Smooth muscle cell (in vitro differentiated cells): Measurements from ENCODE around the gene KLK11. TPM values are rescaled to one million over a fixed set of nuclear protein-coding genes. Genes with fewer than 3 reads are reported as not detected.

Experiments used
- DNase-seq: peaks from one replicate; lab custom pipeline; 2025; ENCODE audit not compliant: unreplicated experiment; lab: John Stamatoyannopoulos, UW
- H2AFZ ChIP-seq: fragments of 200-600 bp; sonication (generic); 2 replicates; pipeline ENCODE4 v1.6.0; 2016; ENCODE audit warnings: antibody characterized with exemption, low read depth, mild to moderate bottlenecking
- H3F3A ChIP-seq: fragments of 200-600 bp; sonication (generic); 2 replicates; pipeline ENCODE4 v1.6.0; 2017; ENCODE audit warnings: antibody characterized with exemption, low read depth
- H3K27ac ChIP-seq: fragments of 200-600 bp; sonication (generic); 2 replicates; pipeline ENCODE4 v1.5.1; 2016; ENCODE audit warnings: low read depth, mild to moderate bottlenecking
- H3K27me3 ChIP-seq: fragments of 200-600 bp; sonication (generic); 2 replicates; pipeline ENCODE4 v1.6.1; 2016; ENCODE audit warnings: low read depth, mild to moderate bottlenecking
- H3K36me3 ChIP-seq: fragments of 200-600 bp; sonication (generic); 2 replicates; pipeline ENCODE4 v1.5.1; 2016; ENCODE audit warnings: low read depth
- H3K4me1 ChIP-seq: fragments of 200-600 bp; sonication (generic); 2 replicates; pipeline ENCODE4 v1.5.1; 2016; ENCODE audit warnings: low read depth
- H3K4me2 ChIP-seq: fragments of 200-600 bp; sonication (generic); 2 replicates; pipeline ENCODE4 v1.6.0; 2016; ENCODE audit warnings: mild to moderate bottlenecking
- H3K4me3 ChIP-seq: fragments of 200-600 bp; sonication (generic); 2 replicates; pipeline ENCODE4 v1.5.1; 2016; ENCODE audit warnings: mild to moderate bottlenecking
- H3K79me2 ChIP-seq: fragments of 200-600 bp; sonication (generic); 2 replicates; pipeline ENCODE4 v1.6.0; 2016; ENCODE audit warnings: low read depth, mild to moderate bottlenecking
- H3K9ac ChIP-seq: fragments of 200-600 bp; sonication (generic); 2 replicates; pipeline ENCODE4 v1.6.0; 2016; ENCODE audit warnings: low read depth
- H3K9me3 ChIP-seq: fragments of 200-600 bp; sonication (generic); replicated peaks from 2 replicates; pipeline ENCODE4 v1.5.1; 2016; ENCODE audit warnings: low read depth
- H4K20me1 ChIP-seq: fragments of 200-600 bp; sonication (generic); 2 replicates; pipeline ENCODE4 v1.6.0; 2016; ENCODE audit warnings: low read depth
- WGBS: methylation state at CpG from one replicate; pipeline ENCODE4 v1.1.7; 2016; ENCODE audit warnings: low lambda C conversion rate; 5-methylcytosine and 5-hydroxymethylcytosine counted together
- polyA plus RNA-seq: library from polyadenylated mRNA; unstranded; fragments of >200 nt; fragmentation: Nextera tagmentation; extraction: Ambion mirVana; gene quantifications from 2 replicates; pipeline ENCODE4 v1.2.1, GENCODE V29; 2016
- total RNA-seq: library from RNA; depleted of rRNA; stranded (reverse); fragments of >200 nt; gene quantifications from 2 replicates; pipeline ENCODE4 v1.2.3, GENCODE V29; 2014
- TF ChIP-seq, protein P1 (sequence below): fragments of 200-600 bp; sonication (generic); IDR thresholded peaks from 2 replicates; pipeline ENCODE4 v1.5.1; 2017; ENCODE audit warnings: borderline replicate concordance, mild to moderate bottlenecking, antibody characterized with exemption; ENCODE audit not compliant: insufficient read depth, poor library complexity, severe bottlenecking

Gene KLK11
- total and polyA plus RNA-seq, 2 experiments from 2014 or later: 0.97 to 2.1 TPM

DNA sequence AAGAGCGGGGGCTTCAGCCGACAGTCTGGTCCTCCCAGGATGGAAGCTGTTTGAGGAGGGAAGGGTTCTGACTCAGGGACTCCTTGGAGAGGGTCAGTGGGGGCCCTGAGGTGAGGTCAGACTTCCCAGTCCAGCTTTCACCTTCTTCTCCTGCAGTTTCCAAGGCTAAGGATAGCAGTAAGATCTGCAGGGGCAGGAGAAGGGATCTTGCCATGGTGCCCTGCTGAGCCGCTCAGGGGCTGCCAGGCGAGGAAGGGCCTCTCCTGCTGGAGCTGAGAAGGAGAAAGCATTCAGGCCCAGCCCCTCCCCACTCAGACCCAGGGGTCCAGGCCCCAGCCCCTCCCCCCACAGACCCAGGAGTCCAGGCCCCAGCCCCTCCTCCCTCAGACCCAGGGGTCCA lies 44.2 kb downstream of the KLK11 start:
- no peaks in the 10 kb centered on the region for H3K4me1 ChIP-seq
- WGBS: 89% methylated on average over 4 of the region's 4 CpGs
- no peaks in the 10 kb centered on the region for H4K20me1 ChIP-seq
- no peaks in the 10 kb centered on the region for H3K36me3 ChIP-seq
- no peaks in the 10 kb centered on the region for H3K9me3 ChIP-seq
- TF ChIP-seq, protein P1, sequence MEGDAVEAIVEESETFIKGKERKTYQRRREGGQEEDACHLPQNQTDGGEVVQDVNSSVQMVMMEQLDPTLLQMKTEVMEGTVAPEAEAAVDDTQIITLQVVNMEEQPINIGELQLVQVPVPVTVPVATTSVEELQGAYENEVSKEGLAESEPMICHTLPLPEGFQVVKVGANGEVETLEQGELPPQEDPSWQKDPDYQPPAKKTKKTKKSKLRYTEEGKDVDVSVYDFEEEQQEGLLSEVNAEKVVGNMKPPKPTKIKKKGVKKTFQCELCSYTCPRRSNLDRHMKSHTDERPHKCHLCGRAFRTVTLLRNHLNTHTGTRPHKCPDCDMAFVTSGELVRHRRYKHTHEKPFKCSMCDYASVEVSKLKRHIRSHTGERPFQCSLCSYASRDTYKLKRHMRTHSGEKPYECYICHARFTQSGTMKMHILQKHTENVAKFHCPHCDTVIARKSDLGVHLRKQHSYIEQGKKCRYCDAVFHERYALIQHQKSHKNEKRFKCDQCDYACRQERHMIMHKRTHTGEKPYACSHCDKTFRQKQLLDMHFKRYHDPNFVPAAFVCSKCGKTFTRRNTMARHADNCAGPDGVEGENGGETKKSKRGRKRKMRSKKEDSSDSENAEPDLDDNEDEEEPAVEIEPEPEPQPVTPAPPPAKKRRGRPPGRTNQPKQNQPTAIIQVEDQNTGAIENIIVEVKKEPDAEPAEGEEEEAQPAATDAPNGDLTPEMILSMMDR: no peak
- H3K27ac ChIP-seq: no peak overlapping the region
- peaks cover 19% of the 10 kb centered on the region for H3K27me3 ChIP-seq
- no peaks in the 10 kb centered on the region for H3F3A ChIP-seq
- no peak overlapping the region for H3K4me3 ChIP-seq
- H3K9ac ChIP-seq: no peak overlapping the region
- H3K79me2 ChIP-seq: no peaks in the 10 kb centered on the region
- DNase-seq: no peak
- no peak overlapping the region for H3K4me2 ChIP-seq
- no peak overlapping the region for H2AFZ ChIP-seq

DNA sequence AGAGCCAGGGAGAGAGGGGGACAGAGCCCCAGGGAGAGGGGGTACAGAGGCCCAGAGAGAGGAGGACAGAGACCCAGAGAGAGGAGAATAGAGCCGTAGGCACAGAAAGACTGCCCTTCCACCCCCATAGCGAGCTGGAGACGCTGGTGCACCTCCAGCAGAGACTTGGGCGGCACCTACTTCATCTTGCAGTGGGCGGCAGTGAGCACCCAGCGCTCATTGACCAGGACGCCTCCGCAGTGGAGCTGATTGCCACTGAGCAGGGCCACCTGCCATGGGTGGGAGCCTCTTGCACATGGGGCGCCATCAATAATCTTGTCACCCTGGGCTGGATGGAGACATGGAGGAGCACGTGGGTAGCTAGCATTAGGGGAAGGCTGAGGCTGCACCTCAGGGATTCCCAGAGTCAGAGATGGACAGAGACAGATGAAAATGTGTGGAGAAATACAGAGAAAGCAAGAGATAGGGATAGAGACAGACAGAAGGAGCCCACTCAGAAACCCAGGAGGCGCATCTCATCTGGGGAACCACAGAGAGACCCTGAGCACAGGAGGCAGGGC lies 44.7 kb downstream of the KLK11 start:
- Histone ChIP-seq H3K4me2 (no peak overlapping the region), H3K4me3 (no peak overlapping the region), H3K9ac (no peak overlapping the region), H3K27ac (no peak overlapping the region), H2AFZ (no peak overlapping the region), H3K4me1 (no peaks in the 10 kb centered on the region), H3K79me2 (no peaks in the 10 kb centered on the region), H3K36me3 (no peaks in the 10 kb centered on the region), H3F3A (no peaks in the 10 kb centered on the region), H3K9me3 (no peaks in the 10 kb centered on the region), H3K27me3 (peaks cover 19% of the 10 kb centered on the region), H4K20me1 (no peaks in the 10 kb centered on the region)
- 81% methylated on average over 11 of the region's 11 CpGs for WGBS
- TF ChIP-seq, protein P1: no peak
- DNase-seq: no peak

DNA sequence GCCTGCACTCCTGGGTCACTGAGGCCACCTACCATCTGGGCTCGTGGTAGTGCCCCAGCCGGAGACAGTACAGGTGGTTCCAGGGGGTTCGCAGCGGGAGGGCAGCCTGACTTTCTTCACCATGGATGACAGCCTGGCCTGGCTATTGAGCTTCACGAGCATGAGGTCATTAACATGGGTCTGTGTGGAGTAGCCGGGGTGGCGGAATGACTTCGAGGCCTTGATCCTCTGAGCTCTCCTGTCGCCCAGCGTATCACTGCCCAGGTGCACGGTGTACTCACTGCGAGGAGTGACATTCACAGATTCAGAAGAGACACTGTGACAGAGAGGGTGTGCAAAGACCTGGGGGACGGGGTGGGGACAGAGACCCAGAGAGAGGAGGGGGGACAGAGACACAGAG lies 46.2 kb downstream of the KLK11 start:
- DNase-seq: no peak
- no peaks in the 10 kb centered on the region for H3F3A ChIP-seq
- H3K4me1 ChIP-seq: no peaks in the 10 kb centered on the region
- TF ChIP-seq, protein P1: no peak
- WGBS: 72% methylated on average over 9 of the region's 13 CpGs
- H4K20me1 ChIP-seq: no peaks in the 10 kb centered on the region
- no peaks in the 10 kb centered on the region for H3K79me2 ChIP-seq
- H3K27me3 ChIP-seq: peaks cover 19% of the 10 kb centered on the region
- no peaks in the 10 kb centered on the region for H3K36me3 ChIP-seq
- H3K9me3 ChIP-seq: no peaks in the 10 kb centered on the region
- no peak overlapping the region for H3K27ac ChIP-seq
- no peak overlapping the region for H3K4me2 ChIP-seq
- no peak overlapping the region for H3K4me3 ChIP-seq
- H3K9ac ChIP-seq: no peak overlapping the region
- no peak overlapping the region for H2AFZ ChIP-seq

DNA sequence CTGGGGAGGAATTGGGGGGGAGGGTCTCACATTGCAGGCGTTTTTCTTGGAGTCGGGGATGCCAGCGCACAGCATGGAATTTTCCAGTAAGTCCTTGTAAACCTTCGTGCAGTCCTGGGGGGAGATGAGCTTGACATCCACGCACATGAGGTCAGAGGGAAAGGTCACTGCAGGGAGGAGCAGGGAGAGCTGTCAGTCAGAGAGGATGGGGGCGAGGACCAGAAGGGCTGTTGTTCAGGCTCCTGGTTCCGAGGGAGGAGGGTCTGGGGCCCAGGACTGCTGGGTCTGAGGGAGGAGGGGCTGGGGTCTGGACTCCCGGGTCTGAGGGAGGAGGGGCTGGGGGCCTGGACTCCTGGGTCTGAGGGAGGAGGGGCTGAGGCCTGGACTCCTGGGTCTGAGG lies 46.7 kb downstream of the KLK11 start:
- WGBS: 64% methylated on average over 6 of the region's 8 CpGs
- DNase-seq: no peak
- TF ChIP-seq, protein P1: no peak

More for the DNA sequence above, 46.7 kb downstream of the KLK11 start:
- no peak overlapping the region for H2AFZ ChIP-seq
- H3K9me3 ChIP-seq: no peaks in the 10 kb centered on the region
- no peak overlapping the region for H3K4me2 ChIP-seq
- H3K79me2 ChIP-seq: no peaks in the 10 kb centered on the region
- no peaks in the 10 kb centered on the region for H3F3A ChIP-seq
- H4K20me1 ChIP-seq: no peaks in the 10 kb centered on the region
- no peaks in the 10 kb centered on the region for H3K4me1 ChIP-seq
- no peak overlapping the region for H3K9ac ChIP-seq
- H3K27ac ChIP-seq: no peak overlapping the region
- no peaks in the 10 kb centered on the region for H3K36me3 ChIP-seq
- H3K27me3 ChIP-seq: peaks cover 19% of the 10 kb centered on the region
- no peak overlapping the region for H3K4me3 ChIP-seq
